Left colon (tissue), 2 donors: Measurements from ENCODE around the gene CDH5. TPM values are rescaled to one million over a fixed set of nuclear protein-coding genes. Genes with fewer than 3 reads are reported as not detected.
A peak's percentile ranks its signal among the peaks of the same experiment; 100 is the strongest.

Source experiments
- ATAC-seq: fragments of 200-7000 bp; cut with Tn5 transposase; one replicate; pipeline ENCODE4 v1.9.1; 2020; ENCODE audit warnings: mild to moderate bottlenecking, moderate library complexity
- DNase-seq, 2 donors: peaks; one replicate each; pipeline ENCODE4 v3.0.0-alpha.2; 2020
- intact Hi-C, 2 donors: fragments of 100-400 bp; cut with DNase I in 1 of 2; cut with micrococcal nuclease in 1 of 2; formaldehyde crosslinking; loops; one replicate each; pipeline versions ENCODE4 v1.11.2 to v1.14.0; 2022; cut with DNase I, micrococcal nuclease
- total RNA-seq, 2 donors: library from RNA; stranded (reverse); fragmentation: NEBNext Ultra II Directional; extraction: Animal tissue kit (Norgen Biotek cat#: 25700); gene quantifications; one replicate each; pipeline ENCODE4 v1.2.1, GENCODE V29; 2021
- donor health status: DM: no; HTN: no; CAD: no.
- donor health status: DM: yes; HTN: yes; CAD: no.

The CDH5 gene
- total RNA-seq, 2 donors from 2014 or later: 7.7 to 9.9 TPM

DNA sequence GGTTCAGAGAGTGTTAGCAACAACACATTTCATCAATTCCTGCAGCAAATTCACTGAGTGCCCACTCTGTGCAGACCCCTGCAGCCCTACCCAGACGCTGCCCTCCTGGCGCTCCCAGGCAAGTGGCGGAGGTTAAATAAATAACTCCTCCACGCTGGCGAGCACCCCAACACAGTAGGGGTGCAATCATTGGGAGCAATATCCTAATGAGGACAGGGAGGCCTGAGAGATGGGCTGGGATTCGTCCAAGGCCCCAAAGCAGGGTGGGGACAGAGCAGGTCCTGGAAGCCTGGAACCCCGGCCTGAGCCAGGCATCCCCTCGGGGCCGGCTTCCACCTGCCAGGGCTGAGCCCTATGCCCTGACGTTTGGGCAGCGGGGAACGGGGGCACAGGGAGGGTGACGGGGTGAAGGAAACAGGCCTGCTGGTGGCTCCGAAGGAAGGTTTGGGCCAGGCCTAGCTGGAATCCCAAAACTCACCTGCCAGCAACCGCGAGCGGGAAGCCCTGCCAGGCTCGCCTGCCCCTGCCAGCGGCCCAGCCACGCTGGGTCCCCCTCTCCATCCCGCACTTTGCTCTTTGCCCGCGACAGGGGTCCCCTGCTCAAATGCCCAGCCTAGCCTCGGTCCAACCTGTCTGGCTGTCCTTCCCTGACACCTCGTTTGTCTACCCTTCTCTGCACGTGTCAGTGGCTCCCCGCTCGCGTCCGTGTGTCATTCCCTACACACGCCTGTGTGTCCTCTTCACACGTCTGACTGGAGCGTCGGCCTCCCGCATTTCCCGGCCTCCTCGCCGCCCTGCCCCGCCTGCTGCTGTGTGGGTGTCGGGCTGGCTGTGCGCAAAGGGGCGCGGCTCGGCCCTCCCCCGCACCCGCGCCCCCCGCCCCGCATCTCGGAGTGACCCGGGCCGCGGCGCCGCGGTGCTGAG, 59.9 kb downstream of the CDH5 start:
- DNase-seq: no peak
- intact Hi-C loops: no loop called here
- ATAC-seq: peak; percentile 9

DNA sequence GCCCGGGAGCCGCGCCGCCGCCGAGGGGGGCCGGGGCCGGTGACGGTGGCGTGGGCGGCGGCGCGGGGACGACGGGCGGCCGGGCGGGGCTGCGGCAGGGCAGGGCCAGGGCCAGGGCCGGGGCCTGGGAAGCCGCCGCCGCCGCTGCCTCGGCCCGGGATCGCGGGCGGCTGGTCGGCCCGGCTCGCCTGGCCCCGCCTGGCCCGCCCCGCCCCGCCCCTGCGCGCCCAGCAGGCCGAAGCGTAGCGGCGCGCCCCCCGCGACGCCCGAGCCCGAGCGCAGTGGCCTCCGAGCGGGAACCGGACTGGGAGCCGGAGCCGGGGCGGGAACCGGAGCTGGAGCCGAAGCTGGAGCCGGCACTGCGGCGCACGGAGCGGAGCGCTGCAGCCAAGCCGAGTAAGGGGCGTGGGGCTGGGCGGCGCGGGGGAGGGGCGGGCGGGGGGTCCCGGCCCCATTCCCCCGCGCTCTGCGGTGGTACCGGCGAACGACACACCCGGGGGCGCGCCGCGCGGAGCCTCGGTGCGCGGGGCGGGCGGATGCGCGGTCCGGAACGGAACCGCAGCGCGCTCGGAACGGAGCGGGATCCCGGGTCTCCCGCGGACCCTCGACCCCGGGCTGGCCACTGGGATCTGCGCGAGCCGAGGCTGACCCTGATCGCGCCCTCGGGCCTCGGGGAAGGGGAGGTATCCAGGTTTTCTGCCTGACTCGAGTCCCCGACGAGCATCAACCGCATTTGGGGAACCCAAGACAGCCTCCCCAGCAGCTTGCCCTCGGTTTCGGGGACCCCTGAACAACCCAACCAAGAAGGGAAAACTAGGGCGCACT, 60.8 kb downstream of the CDH5 start, which contains the start of gene BEAN1:
Gene BEAN1 (plus strand): TSS at position 260 of the 825 bp plus-strand sequence. CDS start 10,382 bp downstream, outside the sequence.
- DNase-seq: peak in 1 of 2 donors; percentile 24
- peak; percentile 83 for ATAC-seq
- intact Hi-C loops: no loop called here

DNA sequence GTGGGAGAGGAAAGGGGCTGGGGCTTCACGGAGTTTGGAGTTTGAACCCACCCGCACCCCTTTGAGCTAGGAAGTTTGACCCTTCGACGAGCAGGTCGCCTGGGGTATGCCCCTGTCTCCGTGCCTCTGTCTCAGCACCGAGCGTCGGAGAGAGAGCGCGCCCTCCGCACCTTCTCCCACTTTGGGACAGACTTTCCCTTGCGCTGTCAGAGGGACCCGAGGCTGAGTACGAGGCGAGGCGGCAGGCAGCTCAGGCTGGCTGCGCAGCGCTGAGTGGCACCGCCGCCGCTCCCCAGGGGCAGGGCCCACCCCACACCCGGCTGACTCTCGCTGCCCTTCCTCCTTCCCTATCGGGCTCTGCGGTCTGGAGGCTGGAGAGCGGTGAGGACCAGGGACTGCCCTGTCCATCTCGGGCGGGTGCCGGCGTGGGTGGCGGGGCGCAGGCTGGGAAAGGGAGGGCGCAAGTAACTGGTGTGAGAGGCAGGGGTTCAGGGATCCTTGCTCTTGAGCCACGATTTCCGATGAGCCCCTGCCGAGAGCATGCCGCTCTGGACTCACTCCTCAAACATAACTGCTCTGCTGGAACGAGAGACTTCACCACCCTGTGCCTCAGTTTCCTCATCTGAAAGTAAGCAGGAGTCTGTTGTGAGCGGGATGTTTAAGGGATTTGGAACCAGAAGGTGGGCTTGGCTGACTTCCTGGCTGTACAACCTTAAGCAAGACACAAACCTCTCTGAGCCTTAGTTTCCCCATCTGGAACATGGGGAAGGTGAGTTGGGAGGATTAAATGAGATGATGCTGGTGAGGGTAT, 61.6 kb downstream of the CDH5 start:
- intact Hi-C loops: no loop called here
- ATAC-seq (peak; percentile 59), DNase-seq (no peak)

DNA sequence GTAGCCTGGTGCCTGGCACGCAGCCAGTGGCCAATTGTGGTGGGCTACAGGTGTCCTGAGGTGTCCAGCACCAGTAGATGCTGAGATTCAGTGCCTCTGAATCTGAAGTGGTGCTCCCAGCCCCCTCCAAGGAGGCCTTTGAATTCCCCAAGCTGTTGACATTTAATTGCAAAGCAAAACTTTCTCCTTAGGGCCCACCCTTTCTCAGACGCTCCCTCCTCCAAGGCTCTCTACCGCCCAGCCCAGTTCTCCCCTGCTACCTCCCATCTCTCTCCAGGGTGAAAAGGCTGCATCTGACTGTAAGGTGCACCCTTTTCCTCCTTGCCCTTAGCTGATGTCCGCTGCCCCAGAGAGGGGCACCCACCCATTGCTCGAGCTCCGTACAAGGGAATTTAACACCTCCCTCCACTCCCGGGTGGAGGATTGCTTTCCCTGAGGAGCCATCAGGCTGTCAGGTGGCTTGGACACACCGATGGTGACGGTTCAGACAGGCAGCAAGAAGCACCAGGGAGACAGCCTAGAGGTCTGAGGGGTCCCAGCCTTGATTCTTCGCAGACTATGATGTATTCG, 62.3 kb downstream of the CDH5 start:
- DNase-seq (no peak), ATAC-seq (no peak)
- intact Hi-C loops: no loop called here

DNA sequence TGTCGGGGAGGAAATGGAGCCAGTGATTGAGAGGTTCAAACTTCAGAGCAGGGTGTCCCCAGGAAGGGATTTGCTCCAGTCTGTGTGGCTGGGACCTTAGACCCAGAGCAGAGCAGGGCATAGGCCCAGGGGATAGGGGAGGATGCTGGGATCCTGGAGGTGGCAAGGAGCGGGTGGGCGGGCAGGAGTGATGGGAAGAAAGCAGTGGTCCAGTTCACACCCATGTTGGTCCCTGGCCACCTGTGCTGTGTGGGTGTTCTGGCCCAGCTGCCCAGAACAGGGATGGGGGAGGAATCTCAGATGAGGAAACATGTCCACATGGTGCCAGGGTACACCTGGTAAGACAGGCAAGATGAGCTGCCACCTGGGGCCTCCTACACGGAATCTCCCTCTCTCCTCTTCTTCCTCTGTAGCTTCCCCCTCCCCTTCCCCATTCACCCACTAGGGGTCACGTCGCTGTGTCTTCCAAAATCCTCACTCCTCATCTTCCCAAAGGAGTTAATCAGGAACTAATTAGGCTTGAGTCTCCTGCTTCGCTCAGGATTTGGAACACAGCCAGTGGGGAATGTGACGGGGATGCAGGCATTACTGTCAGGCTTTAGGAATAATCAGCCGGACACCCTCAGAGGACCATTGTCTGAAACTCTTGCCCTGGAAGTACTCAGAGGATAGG, 62.9 kb downstream of the CDH5 start:
- no peak for ATAC-seq
- no peak for DNase-seq
- intact Hi-C loops: no loop called here

DNA sequence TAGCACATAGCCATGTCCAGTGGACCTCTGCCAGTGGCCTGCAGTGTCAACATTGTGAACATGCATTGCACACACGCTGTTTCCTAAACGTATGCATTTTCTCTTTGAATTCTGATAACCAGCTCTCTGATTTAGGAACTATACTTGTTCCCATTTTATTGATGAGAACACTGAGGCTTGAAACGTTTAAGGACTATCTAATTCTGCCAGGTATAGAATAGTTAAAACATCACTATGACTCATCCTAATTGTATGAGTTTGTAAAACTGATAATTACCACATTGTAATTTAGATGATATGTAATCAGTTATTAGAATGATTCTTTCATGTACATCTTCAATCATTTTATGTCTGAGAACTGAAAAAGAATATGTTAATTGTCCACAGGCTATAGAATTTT, 63.7 kb downstream of the CDH5 start:
- intact Hi-C loops: no loop called here
- ATAC-seq: no peak
- no peak for DNase-seq

DNA sequence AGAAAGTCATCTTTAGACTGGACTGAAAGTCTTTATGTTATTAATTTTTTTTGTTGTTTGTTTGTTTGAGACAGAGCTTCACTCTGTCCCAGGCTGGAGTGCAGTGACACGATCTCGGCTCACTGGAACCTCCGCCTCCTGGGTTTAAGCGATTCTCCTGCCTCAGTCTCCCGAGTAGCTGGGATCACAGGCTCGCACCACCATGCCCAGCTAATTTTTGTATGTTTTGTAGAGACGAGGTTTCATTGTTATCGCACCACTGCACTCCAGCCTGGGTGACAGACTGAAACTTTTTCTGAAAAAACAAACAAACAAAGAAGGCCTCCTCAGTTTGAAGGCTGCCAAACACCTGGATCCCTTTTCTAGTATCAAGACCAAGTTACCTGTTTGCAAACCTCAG, 65.3 kb downstream of the CDH5 start:
- intact Hi-C loops: no loop called here
- DNase-seq: no peak
- no peak for ATAC-seq

DNA sequence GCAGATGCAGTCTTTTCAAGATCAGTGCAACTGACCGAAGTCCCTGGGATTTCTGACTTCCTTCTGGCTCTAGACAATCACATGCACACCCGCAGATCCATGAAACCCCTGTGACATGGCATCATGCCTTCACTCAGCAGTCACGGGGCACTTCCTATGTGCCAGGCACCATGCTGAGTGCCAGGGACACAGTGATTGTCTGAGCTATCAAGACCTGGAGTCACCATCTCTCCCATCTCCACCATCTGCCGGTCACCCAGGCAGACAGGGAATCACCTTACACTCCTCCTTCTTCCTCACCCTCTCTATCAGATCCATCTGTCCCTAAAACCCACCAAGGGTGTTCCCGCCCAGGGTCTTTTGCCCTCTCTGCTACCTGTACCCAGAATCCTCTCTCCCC, 65.9 kb downstream of the CDH5 start:
- intact Hi-C loops: no loop called here
- ATAC-seq: no peak

DNA sequence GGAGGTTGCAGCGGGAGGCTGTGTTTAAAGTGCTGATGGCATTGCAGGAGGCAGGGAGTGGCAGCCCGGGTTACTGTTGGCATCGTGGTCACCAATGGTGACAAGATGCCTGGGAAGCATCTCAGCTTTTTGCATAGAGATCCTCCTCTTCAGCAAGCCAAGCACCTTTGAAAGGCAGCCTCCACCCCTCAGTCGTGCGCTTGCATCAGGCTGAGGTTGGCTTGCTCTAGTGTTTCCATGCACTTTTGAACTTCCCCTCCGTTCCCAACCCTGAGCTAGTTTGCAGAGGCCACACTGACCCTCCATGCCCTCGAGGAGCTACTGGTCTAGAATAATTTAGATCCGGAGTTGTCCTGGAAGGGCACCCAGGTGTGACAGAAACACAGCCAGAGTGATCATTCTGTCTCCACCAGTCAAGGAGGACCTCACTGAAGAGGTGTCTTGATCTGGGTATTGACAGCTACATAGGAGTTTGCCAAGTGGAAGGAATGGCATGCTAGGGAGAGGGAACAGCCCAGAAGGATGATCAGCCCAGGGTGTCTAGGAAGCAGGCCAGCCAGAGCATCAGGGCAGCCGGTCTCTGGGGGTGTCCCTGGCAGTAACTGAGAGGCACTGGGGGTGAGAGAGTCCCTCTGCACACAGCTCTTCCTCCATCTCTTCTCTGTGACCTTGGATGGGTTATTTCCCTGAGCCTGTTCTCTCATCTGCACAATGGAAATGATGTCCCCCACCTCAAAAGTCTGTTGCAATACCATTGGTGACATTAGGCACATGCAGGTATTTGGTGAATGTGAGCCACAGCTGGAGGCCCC, 68.3 kb downstream of the CDH5 start:
- no peak for DNase-seq
- intact Hi-C loops: no loop called here
- no peak for ATAC-seq

More for the DNA sequence above, 65.9 kb downstream of the CDH5 start:
- DNase-seq: no peak

DNA sequence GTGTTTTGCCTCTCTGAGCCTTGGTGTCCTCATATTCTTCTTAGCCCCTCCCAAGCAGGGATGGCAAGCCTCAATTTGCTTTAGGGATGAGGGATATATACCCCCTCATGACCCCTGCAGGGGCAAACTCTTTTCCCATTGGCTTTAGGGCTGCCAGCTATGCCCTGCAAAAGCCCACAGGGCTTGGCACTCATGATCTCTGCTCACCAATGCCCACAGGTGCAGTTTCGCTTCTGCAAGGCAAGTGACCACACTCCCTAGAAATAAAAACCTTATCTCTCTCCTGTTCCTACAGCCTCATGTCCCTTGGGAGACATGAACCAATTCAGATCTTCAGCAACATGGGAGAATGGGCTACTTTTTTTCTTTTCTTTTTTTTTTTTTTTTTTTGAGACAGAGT, 69.4 kb downstream of the CDH5 start:
- intact Hi-C loops: no loop called here
- DNase-seq (no peak), ATAC-seq (no peak)

DNA sequence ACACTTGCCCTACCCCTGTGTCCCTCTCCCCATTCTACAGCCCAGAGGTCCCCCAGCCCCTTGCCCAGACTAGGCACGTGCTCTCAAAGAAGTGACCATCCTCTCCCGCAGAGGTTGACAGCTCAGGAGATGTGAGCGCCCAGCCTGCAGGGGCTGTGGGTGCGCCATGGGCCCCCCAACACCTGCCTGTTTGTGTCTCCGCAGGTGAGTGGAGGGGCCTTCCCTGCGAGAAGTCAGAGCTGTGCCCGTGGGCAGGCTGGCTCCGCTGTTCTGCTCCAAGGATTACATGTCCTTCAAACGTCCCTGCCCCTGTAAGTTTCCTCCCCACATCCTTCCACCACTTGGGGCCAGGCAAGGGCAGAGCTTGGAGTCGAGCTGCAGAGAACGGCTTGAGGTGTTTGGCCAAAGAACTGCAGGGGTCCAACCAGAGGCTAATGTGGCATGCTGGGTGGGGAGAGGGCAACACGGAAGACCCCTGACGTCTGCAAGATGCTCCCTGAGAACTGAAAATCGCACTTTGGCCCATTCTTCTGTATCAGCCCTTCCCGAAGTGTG, 71.0 kb downstream of the CDH5 start:
- ATAC-seq: no peak
- DNase-seq: no peak

DNA sequence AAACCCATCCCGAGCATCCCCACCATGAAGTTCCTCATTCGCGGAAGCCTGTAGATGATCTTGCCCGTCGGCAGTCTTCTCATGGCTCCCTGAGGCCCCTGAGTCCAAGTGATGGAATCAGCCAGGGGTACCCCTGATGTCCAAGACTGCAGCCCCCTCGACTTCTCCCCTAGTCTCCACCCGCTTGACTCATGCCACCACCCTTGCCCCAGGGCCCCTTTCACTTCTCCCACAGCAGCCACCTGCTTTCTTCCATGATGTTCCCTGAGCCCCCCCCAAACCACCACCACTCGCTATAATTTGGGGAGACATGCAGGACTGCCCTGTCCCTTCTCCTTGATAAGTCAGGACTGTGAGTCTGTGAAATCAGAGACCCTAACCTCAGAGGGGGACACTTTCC, 72.0 kb downstream of the CDH5 start:
- DNase-seq: no peak
- intact Hi-C loops: no loop called here
- ATAC-seq: no peak

More for the DNA sequence above, 71.0 kb downstream of the CDH5 start:
- intact Hi-C loops: no loop called here

DNA sequence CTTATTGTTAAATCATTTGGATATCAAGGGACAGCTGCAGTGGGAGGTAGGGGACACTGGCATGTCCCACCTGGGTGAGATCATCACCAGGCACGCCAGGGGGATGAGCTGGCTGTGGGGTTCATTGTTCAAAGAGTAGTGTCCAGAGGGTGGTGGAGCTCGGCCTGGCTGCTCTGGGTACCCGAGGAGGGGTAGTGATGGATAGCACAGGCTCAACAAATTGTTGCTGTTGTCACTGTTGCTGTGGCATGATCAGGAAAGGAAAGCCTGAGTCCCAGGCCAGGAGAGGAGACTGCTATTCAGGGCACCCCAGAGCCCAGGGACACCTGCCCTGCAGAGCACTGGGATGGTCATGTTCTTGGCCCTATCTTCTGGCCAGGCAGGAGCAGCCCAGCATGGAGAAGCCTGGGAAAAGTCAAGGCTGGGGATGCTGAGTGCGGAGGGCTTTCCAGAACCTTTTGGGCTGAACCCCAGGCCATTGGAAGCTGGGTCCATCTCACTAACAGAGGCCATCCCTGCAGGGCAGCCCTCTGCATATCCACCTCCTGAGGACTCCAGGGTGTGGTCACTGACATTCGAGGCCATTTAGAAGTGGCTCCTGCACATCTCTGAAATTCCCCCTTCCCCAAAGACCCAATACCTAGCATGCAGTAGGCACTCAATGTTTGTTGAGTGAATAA, 72.7 kb downstream of the CDH5 start:
- DNase-seq (no peak), ATAC-seq (no peak)
- intact Hi-C loops: no loop called here

DNA sequence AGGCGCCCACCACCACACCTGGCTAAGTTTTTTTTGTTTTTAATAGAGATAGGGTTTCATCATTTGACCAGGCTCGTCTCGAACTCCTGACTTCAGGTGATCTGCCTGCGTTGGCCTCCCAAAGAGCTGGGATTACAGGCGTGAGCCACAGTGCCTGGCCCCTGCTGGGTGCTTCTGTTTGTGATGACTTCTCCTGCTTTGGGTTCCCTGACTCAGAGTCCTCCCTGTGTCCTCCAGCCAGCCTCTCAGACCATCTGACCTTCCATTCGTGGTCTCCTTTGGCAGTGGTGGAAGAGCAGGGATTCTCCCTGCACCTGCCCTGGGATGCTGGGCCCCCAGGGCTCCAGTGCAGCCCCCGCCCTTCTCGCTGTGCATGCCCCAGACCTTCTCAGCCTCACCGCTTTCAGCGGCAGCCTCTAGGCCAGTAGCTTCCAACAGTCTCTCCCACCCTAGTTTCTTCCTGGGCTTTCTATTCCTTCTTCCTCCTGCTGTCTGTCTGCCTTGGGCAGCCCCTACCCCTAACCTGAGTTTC, 73.8 kb downstream of the CDH5 start:
- intact Hi-C loops: no loop called here
- ATAC-seq: no peak

DNA sequence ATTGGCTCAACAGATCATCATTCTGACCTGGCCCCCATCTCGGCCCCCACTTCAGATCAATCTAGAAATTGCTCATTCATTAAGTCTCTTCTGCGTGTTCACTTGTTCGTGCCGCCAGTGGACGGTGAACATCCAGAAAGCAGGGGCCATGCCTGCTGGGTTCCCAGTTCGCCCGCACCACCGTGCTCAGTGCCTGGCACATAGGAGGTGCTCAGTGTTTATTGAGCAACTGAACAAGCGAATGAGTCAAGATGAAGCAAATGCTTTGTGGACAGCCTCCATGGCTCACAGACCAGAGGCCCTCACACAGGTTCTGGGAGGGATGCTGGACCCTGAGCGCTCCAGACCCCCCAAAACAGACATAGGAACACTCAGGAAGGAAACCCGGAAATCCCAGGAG, 74.5 kb downstream of the CDH5 start:
- intact Hi-C loops: no loop called here
- ATAC-seq (no peak), DNase-seq (no peak)

More for the DNA sequence above, 73.8 kb downstream of the CDH5 start:
- DNase-seq: no peak
